A172 (cell line): ENCODE measurements around the gene SLC5A10. TPM values are rescaled to one million over a fixed set of nuclear protein-coding genes. Genes with fewer than 3 reads are reported as not detected.
"Not testable (repeated sequence)": the region's sequence is repeated elsewhere in the genome, so short reads cannot be mapped to it uniquely, and the experiment has no call there.

Experiments used
- DNase-seq: peaks from one replicate; pipeline ENCODE4 v3.0.0-alpha.2; 2015; ENCODE audit warnings: low spot score
- total RNA-seq: library from RNA; depleted of rRNA; stranded (reverse); fragments of >200 nt; shearing (Covaris generic); gene quantifications from 2 replicates; pipeline ENCODE4 v1.2.3, GENCODE V29; 2014; rRNA removed

Gene SLC5A10
- total RNA-seq, 1 experiment from 2014 or later = not detected

DNA sequence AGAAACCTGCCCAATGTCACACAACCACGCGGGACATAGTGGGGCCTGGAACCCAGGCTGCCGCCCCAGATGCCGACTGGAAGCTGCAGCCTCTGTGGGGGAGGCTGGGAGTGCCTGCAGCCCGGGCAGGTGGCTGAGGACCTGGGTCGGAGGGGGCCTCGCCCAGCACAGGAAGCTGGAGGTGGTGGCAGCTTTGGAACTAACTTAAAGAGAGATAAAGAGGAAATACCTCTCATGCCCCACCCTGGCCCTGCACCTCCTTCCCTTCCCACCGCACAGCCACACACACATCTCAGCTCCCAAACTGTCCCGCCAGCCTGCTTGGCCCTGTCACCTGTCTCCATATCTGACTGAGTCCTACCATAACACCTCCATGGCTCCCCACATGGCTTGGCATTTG is 88.4 kb downstream of the SLC5A10 start:
- not testable (repeated sequence) for DNase-seq

GRCh38 chr17:19041871-19042270 is 89.9 kb downstream of the SLC5A10 start:
- DNase-seq = not testable (repeated sequence)

GRCh38 chr17:19042369-19042768 is 90.4 kb downstream of the SLC5A10 start:
- not testable (repeated sequence) for DNase-seq

- not testable (repeated sequence) for DNase-seq
Measured at GRCh38 chr17:19043032-19043431, 91.1 kb downstream of the SLC5A10 start.

GRCh38 chr17:19044643-19045042 is 92.7 kb downstream of the SLC5A10 start:
- DNase-seq = not testable (repeated sequence)

DNA sequence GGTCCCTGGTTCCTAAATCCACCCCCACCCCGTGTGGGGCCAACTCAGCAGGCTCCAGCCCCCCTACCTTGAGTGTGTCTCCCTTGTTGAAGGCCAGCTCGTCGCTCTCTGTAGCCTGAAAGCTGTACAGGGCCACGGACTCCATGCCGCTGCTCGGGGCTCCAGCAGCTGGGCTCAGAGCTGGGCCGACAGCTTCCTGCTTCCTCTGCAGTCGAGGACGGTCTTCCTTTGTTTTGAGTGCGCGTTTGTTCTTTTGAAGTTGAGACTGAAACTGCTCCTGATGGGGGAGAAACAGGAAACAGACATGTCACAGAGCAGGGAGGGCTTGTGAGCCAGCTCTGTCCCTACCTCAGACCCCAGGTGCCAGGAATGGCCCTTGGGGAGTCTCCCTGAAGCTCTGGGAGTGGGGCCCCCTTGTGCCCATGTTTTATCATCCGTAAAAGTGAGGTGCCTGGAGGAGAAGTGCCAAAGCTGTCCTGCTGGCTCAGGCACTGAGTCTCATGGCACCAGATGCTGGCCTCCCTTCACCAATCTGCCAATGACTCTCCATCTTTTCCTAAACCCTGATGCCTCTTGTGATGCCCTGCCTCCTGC is 94.9 kb downstream of the SLC5A10 start, which contains the start of gene GRAP:
Gene GRAP (minus strand): TSS at position 176 of the 594 bp plus-strand sequence. CDS start 31 bp downstream, at position 145.
- not testable (repeated sequence) for DNase-seq

DNA sequence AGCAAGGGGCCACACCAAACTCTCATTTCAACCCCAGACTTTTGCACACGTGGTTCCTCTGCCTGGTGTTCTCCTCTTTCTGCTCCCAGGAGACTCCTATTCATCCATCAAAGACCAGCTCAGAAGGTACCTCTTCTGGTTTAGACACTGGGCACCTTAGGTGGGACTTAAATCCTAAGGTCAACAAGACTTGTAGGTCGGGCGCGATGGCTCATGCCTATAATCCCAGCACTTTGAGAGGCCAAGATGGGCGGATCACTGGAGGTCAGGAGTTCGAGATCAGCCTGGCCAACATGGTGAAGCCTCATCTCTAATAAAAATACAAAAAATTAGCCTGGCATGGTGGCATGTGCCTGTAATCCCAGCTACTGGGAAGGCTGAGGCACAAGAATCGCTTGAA is 95.5 kb downstream of the SLC5A10 start:
- DNase-seq = not testable (repeated sequence)

DNA sequence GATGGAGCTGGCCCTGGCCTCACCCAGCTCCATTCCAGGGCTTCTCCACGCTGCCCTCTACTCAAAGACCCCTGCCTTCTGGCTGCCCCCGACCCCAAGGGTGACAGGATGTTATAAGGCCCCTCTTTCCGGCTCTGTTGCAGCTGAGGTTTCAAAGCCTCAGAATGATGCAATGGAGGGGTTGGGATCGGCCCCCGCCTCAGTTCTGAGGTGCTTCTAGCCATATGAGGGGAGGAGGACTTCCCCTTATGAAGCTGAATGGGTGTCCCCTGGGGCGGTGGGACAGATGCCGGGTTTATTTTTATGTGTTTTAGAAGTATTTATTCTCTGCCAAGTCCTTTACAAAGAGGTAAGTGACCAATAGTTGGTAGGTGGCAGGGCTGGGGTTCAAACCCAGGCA is 96.9 kb downstream of the SLC5A10 start:
- not testable (repeated sequence) for DNase-seq

DNA sequence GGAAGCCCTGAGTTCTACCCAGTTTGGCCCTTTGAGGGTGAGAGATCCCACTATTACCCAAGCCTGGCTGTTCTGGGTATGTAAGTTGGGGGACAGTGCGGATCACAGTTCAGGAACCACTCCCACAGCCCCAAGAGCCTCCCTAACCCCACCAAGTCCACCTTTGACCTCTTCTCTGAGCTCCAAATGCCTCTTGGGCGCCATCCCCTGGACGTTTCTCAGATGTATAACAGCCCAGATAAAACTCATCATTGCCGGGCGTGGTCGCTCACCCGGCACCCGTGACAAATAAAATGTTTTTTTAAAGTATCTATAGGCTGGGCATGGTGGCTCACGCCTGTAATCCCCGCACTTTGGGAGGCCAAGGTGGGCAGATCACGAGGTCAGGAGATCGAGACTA is 103.5 kb downstream of the SLC5A10 start:
- DNase-seq = not testable (repeated sequence)

GRCh38 chr17:19062009-19062717 is 110.2 kb downstream of the SLC5A10 start:
- DNase-seq = not testable (repeated sequence)

DNA sequence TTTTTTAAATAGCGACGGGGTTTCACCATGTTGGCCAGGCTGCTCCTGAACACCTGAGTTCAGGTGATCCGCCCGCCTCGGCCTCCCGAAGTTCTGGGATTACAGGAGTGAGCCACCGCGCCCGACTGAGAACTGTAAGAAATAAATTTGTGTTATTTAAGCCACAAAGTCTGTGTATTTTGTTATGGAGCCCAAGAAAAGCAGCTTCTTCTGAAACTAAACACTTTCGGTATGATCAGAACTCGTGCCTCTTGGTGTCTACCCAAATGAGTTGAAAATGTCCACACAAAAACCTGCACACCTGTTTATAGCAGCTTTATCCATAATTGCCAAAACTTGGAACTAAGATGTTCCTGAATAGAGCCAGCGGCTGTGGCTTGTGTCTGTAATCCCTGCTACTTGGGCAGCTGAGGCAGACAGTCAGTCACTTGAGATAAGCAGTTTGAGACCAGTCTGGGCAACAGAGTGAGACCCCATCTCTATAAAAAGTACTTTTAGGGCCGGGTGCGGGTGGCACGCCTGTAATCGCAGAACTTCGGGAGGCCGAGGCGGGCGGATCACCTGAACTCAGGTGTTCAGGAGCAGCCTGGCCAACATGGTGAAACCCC is 110.9 kb downstream of the SLC5A10 start:
- DNase-seq = not testable (repeated sequence)

DNA sequence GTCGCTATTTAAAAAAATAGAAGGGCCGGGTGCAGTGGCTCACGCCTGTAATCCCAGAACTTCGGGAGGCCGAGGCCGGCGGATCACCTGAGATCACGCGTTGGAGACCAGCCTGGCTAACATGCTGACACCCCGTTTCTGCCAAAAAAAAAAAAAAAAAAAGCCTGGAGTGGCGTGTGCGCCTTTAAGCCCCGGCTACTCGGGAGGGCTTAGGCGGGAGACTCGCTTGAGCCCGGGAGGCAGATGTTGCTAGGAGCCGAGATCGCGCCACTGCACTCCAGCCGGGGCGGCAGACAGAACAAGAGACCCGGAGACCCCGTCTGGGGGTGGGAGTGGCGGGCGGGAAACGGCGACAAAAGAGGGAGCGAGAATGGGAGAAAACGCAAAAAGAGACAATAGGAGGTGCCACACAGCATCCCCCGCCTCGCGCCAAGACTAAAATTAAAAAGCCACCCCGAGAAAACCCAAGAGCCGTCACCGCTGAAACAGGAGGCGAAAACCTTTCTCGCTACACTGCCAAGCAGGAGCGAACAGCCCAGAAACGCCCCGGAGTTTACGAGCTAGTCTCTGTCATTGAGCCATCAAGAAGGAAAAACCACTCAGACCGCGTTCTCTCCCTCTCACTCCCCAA is 111.5 kb downstream of the SLC5A10 start:
- not testable (repeated sequence) for DNase-seq

GRCh38 chr17:19064378-19064777 is 112.4 kb downstream of the SLC5A10 start:
- DNase-seq = not testable (repeated sequence)

DNA sequence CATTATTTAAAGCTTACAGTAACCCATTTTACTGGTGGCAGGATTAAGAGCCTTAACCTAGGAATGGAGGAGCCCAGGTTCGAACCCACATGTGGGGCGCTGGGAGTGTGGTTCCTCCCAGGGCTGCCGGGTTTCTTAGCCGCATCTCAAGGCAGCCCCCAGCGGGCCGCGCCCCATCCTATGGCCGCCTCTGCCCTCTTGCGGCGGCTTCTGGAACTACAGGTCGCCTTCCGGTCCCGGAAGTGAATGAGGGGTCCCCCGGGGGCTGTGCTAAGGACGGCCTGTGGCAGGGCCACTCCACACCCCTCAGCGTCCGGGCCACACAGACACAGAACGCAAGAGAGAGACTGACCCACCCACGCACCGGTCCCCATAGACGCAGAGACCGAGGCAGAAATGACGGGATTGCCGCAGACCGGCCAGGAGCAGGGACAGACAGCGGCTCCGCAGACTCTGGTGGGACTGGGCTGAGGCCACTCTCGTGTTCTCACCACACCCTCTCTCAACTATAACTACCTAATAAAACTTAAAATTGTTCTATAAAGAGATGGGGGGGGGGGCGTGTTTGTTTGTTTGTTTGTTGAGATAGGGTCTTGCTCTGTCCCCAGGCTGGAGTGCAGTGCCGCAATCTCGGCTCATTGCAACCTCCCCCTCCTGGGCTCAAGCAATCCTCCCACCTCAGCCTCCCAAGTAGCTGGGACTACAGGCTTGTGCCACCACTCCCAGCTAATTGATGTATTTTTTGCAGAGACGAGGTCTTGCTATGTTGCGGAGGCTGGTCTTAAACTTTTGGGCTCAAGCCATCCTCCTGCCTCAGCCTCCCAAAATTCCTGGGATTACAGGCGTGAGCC is 118.6 kb downstream of the SLC5A10 start:
- not testable (repeated sequence) for DNase-seq

Other genes starting within 250 kb of the SLC5A10 start
- not detected in 2 replicates for gene FBXW10, start 208.1 kb upstream of the SLC5A10 start, total RNA-seq
- gene TVP23B, start 171.0 kb upstream of the SLC5A10 start, total RNA-seq = 82.5 and 83.5 TPM in 2 replicates
- 49.5 and 49.9 TPM in 2 replicates for gene PRPSAP2, start 94.0 kb upstream of the SLC5A10 start, total RNA-seq
- gene FAM83G, start 52.6 kb downstream of the SLC5A10 start, total RNA-seq = 26.3 and 29.5 TPM in 2 replicates
- 0.02 TPM in 1 of 2 replicates, not detected in the other for gene GRAP, start 94.8 kb downstream of the SLC5A10 start, total RNA-seq
- not detected in 2 replicates for gene GRAPL, start 175.4 kb downstream of the SLC5A10 start, total RNA-seq